ENCODE results near the gene UBE2E2.

UBE2E2 gene

DNA sequence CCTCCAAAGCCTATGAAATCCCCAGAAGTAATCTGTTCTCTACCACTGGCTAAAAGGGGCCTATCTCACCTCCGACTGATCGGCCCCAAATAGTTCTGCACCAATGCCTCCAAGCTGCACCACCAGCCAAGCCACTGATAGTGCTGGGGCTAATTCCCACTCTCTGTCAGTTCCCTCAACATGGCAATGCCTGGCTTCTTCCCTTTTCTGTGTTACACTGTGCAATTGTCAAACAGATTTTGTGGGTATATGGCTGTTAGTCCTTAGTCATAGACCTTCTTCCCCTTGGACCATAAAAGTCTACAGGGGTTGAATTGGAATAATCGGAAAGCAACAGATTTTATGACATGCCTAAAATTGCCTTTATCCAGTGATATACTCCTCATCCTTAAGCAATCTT lies 9.3 kb upstream of the UBE2E2 start:
- no peak for DNase-seq (ENCODE audit: low read depth in 2 of 2)

DNA sequence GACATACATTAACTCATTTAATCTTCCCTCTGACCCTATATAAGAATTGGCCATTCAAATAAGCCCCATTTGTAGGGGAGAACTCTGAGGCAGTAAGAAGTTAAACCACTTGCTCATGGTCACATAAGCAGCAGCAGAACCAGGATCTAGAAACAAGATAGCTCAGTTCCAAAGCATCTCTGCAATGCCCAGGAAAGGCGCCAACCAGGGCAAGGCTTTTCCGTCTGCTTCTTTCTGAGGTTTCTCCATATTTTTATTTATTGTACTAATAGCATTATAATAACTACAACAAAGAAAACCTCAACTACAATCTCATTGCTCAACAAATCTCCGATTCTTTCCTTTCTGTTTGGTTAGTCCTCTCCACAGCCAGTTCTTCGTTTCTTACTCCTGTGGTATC lies 4.3 kb upstream of the UBE2E2 start:
- DNase-seq (ENCODE audit: low read depth in 2 of 2): no peak

- DNase-seq (ENCODE audit: low read depth in 2 of 2): no peak
Observed at GRCh38 chr3:23199649-23200048, 3.5 kb upstream of the UBE2E2 start.

DNA sequence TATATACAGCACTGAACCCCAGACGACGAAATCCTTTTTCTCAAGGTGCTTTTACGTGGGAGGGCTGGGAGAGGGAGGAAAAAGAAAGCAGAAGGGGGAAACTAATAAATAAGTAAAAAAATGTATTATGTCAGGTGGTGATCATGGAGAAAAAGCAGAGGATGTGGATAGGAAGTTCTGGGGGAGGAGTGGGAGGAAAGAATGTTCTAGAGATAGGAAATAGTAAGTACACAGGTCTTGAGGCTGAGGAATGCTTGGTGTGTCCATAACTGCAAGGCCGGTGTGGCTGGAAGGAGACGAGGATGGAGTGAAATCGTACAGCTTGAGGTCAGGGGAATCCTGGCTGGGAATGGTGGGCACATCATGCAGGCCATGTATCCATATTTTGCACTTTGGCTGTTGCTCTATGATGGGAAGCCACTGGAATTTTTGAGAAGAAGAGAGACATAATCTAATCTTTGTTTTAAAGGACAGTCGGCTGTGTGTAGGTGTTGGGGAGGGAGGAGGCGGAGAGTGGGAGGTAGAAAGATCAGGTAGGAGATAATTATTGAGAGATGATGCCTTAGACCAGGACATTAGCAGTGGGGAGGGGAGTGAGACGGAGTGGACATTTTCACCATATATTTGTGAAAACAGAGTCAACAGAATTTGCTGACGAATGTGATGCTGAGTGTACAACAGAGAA lies 1.8 kb upstream of the UBE2E2 start:
- no peak for DNase-seq (ENCODE audit: low read depth in 2 of 2)

DNA sequence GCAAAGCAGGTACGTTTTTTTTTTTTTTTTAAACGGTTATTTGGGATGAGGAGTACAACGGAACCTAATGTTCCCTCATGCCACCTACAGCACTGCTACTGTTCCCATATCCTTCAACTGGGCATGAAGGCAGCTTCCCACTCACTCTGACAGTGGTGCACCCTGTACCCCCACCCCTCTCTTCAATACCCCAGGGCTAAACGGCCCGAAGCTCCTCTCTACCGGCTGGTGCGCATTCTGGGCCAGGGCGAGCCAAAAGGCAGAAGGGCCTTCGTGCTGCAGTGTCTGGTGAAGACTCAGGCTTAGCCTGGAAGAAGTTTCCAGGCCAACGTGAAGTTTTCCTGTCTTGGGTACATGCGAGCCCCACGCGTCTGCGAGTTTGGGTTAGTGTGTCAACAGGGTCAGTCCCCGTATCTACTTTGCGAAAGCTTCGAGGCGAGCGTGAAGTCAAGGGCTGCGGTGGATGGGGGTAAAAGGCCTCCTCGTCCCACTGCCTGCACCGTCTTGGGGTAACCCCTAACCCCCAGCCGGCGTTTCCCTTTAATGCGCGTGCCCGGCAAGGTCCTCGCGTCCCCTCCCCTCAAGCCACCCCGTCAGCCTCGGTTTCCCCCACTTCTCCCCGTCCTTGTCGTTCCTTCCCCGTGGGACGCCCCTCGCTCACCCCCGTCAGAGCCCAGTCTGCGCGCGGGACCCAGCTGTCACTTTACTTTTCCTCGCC lies 765 bp upstream of the UBE2E2 start:
- no peak for DNase-seq (ENCODE audit: low read depth in 2 of 2)

DNA sequence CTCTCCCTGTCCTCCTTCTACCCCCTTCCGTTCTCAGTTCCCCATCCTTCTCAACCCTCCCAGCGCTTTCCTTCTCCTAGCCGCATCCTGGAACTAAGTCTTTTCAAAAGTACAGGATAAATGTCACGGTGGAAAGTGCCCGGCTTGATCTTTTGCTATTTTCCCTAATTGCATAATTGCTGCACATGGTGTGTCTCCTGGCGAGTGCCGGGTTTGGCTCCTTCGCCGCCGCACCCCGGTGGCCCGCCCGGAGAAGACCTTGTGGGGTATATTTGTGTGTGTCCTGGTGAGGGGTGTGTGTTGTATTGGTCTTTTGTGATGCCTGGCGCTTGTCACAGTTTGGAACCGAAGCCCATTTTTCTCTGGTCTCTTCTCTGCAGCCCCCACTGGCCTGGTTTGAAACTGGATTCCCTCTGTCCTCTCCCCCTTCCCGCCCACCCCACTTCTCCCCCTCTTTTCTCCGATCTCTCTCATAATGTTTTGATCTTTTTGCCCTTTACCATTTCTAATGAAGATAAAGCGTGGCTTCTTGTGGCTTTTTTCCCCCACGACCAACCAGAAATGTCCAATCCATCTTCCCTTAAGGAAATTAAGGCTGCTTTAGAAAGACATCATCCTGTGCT lies 692 bp downstream of the UBE2E2 start:
- DNase-seq (ENCODE audit: low read depth in 2 of 2): no peak

DNA sequence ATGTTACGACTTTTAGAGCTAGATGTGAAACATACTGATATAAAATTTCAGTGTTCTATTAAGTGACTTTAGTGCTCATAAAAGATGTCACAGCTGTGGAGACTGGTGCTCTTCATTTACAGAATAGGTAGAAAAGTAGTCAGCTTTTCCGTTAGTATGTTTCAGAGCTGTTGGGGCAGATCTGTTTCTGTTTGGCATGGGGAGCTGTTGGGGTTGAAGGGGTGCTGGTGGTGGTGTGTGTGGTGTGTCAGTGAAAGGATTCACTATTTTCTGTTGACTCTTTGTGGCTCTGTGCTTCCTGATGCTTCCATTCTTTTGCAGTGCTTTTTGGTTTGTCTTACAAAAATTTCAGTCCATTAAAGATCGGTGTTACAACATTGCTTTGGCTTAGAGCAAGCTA lies 3.2 kb downstream of the UBE2E2 start:
- DNase-seq (ENCODE audit: low read depth in 2 of 2): no peak

DNA sequence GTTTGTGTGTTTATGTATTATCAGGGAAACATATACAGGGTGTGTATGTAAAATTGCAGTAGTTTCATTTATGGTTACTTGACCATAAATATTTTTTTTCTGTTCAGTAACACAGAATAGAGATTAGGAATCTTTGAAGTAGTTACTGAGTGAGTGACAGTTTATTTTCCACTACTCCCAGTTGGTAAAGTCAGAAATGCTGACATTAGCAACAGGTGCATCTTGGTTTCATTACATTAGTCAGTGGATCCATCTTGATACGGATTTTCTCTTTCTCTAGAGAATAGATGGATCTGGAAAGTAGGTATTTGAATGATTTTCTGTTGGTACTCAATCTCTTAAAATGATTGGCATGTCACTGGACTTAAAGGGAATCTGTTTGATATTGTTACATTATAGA lies 6.0 kb downstream of the UBE2E2 start:
- no peak for DNase-seq (ENCODE audit: low read depth in 2 of 2)

- DNase-seq (ENCODE audit: low read depth in 2 of 2): no peak
Observed at GRCh38 chr3:23209747-23210487, 6.8 kb downstream of the UBE2E2 start.

GRCh38 chr3:23213813-23214212 lies 10.7 kb downstream of the UBE2E2 start:
- DNase-seq (ENCODE audit: low read depth in 2 of 2): no peak

GRCh38 chr3:23217872-23218554 lies 14.9 kb downstream of the UBE2E2 start:
- no peak for DNase-seq (ENCODE audit: low read depth in 2 of 2)

GRCh38 chr3:23219117-23219516 lies 16.0 kb downstream of the UBE2E2 start:
- no peak for DNase-seq (ENCODE audit: low read depth in 2 of 2)

DNA sequence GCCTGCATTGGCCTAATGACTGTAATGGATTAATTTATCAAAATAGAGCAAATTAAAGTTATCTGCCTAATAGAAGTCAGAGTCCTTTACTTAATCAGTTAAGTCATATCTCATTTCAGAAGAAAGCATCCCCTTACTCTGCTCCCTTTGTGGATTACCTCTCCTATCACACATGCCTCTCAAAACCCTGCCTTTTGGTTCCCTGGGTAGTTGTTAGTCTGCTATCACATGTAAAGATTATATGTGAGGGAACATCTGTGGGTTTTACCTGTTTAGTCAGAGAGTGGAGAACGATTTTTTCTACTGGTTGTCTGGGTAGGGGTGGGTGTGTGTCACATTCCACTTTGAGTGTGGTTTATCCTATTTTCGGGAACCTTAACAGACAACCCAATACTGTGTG lies 16.4 kb downstream of the UBE2E2 start:
- DNase-seq (ENCODE audit: low read depth in 2 of 2): no peak

DNA sequence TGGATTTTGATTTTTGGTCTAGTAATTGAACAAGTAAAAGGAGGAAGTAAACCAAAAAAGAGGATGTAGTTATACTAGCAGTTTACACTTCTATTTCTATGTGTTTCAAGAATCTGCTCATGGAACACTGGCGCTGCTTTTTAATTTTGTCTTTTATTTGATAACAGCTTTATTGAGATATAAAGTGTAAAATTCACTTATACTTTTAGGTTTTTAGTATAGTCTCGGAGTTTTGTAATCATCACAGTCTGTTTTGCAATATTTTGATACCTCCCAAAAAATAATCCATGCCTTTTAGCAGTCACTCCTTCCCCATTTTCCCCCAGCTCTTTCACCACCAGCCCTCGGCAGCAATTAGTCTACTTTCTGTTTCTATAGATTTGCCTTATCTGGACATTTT lies 18.0 kb downstream of the UBE2E2 start:
- DNase-seq (ENCODE audit: low read depth in 2 of 2): no peak

- DNase-seq (ENCODE audit: low read depth in 2 of 2): no peak
Observed at GRCh38 chr3:23232016-23232415, 28.9 kb downstream of the UBE2E2 start.

DNA sequence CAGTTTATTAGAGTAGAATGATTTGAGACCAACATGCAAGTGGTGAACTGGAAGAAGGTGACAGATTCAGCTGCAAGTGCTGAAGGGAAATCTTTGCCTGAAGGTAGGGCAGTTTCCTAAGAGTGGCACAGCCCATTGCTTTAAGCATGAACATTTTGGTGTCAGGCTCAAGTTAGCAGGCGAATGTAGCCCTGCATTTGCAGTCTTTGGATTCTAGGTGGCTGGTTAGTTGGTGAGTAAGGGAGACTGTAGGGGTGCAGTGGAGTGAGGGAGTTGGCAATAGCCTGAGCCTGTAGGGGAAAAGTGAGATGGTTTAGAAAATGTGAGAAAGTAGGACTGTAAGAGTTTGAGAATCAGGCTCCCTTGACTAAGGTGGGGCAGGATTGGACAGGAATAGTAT lies 29.7 kb downstream of the UBE2E2 start:
- DNase-seq (ENCODE audit: low read depth in 2 of 2): no peak

DNA sequence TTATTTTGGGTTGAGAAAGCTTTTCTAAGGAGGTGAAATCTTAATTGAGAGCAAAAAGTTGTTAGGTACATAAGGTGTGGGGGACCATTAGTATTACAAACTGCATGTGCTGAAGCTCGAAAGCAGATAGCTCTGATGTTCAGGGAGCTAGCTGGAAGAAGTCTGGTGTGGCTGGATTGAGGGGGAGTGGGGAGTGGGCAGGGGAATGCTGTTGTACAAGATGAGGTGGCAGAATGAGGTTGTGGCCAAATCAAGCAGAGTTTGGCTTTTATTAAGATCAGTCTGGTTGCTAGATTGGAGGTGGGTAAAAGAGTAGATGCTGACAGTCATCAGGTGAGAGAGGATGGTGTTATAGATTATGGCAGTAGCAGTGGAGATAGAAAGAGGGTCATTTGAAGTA lies 32.1 kb downstream of the UBE2E2 start:
- DNase-seq (ENCODE audit: low read depth in 2 of 2): no peak

DNA sequence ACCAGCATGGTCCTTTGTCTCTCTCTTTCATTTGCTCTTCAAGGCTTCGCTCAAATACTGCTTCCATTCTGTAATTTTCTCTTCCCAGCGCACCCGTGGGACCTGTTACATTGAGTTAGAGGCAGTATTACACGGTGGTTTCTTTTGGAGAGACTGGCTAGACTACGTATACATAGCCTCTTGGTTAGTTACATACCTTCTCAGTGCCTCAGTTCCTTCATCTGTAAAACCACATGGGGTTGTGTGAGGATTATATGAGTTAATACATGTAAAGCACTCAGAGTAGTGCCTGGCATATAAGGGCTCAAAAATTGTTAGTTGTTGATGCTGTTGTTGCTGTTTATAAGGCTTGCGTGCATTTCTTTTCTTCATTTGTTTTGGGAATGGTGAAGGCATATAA lies 33.8 kb downstream of the UBE2E2 start:
- no peak for DNase-seq (ENCODE audit: low read depth in 2 of 2)

- no peak for DNase-seq (ENCODE audit: low read depth in 2 of 2)
Observed at GRCh38 chr3:23238156-23238555, 35.0 kb downstream of the UBE2E2 start.

GRCh38 chr3:23238578-23238977 lies 35.5 kb downstream of the UBE2E2 start:
- DNase-seq (ENCODE audit: low read depth in 2 of 2): no peak

DNA sequence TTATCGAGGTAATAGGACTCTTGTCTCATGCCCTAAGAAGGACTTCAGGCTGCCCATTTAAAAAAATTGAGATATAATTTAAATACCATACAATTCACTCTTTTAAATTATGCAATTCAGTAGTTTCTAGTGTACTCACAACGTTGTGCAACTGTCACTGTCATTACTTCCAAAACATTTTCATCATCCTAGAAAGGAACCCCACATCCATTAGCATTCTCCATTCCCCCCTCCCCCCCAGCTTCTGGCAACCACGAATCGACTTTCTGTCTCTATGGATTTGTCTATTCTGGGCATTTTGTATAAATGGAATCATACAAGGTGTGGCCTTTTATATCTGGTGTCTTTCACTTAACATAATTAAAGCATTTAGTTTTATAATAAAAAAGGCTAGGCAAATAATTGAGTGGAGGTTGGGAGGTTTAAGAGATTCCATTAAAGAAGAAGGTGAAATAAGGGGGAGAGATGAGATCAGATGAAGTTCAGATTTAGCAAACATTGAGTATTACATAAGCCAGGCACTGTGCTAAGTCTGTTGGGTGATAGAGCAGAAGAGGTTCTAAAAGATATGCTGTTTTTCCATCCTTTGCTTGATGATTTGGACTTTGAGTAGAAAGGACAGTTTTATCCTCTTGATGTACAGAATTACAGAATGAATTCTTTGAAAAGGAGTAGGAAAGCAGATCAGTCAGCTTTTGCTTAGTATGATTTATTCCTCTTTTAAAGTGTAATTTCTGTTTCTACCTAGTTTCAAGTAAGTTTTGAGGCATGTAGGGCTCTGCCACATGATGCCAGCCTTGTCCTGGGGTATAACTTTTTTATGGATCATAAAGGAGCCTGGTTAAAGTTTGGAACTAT lies 36.3 kb downstream of the UBE2E2 start:
- DNase-seq (ENCODE audit: low read depth in 2 of 2): no peak
